GM12878 (cell line): ENCODE measurements around the gene CFAP299. TPM values are rescaled to one million over a fixed set of nuclear protein-coding genes. Genes with fewer than 3 reads are reported as not detected.

Experiments used
- ATAC-seq: fragments of 200-7000 bp; cut with Tn5 transposase; 3 replicates; pipeline ENCODE4 v1.9.1; 2020; ENCODE audit warnings: mild to moderate bottlenecking, moderate library complexity
- BruUV-seq: library from RNA; stranded (reverse); fragments of 400-500 nt; replicated peaks from 2 replicates; lab custom pipeline; 2021; lab: Mats Ljungman, UMichigan
- CTCF ChIA-PET: fragments of 300-600 bp; sonication (Branson Sonifier 250); formaldehyde crosslinking; extraction: SDS; loops from one replicate; lab custom pipeline; 2021; ENCODE audit warnings: inconsistent platforms; lab: Yijun Ruan, JAX
- POLR2A ChIA-PET: fragments of 350-600 bp; formaldehyde crosslinking; extraction: SDS; loops from one replicate; lab custom pipeline; 2021; ENCODE audit warnings: inconsistent platforms; lab: Charles Lee
- RAD21 ChIA-PET: fragments of 300-600 bp; sonication (Branson Sonifier 250); formaldehyde crosslinking; loops from one replicate; lab custom pipeline; 2023; ENCODE audit warnings: antibody characterized with exemption; ENCODE audit not compliant: unreplicated experiment; lab: Charles Lee
- SMC1A ChIA-PET: fragments of 300-600 bp; sonication (Branson Sonifier 250); formaldehyde crosslinking; loops from one replicate; lab custom pipeline; 2023; ENCODE audit not compliant: unreplicated experiment, uncharacterized antibody; lab: Charles Lee
- DNase-seq: peaks from one replicate; pipeline ENCODE4 v3.0.0-alpha.2; 2011; ENCODE audit warnings: low read depth, low spot score
- FAIRE-seq: peaks from 3 replicates; lab custom pipeline; 2011; peaks lifted over from hg19 to GRCh38; lab: Jason Lieb, UNC
- H2AFZ ChIP-seq: 2 replicates; pipeline ENCODE4 v1.6.0; 2011; ENCODE audit warnings: low read depth, low read length, control low read depth; ENCODE audit not compliant: control insufficient read depth
- H3K27ac ChIP-seq: 2 replicates; pipeline ENCODE4 v1.5.1; 2011; ENCODE audit warnings: control low read depth; ENCODE audit not compliant: control insufficient read depth, insufficient read depth
- H3K27me3 ChIP-seq, 2 experiments: replicated peaks in 1 of 2; 2 replicates each; pipeline versions ENCODE4 v1.6.0 to v1.6.1; 2011; ENCODE audit warnings: low read length in 1 of 2; ENCODE audit not compliant: control insufficient read depth in 2 of 2, insufficient read depth in 2 of 2
- H3K36me3 ChIP-seq, 2 experiments: 2 replicates each; pipeline ENCODE4 v1.5.1; 2011; ENCODE audit warnings: low read length in 1 of 2; ENCODE audit not compliant: control insufficient read depth in 2 of 2, insufficient read depth in 2 of 2
- H3K4me1 ChIP-seq: 2 replicates; pipeline ENCODE4 v1.6.1; 2011; ENCODE audit warnings: mild to moderate bottlenecking, low read length, moderate library complexity, mixed read lengths; ENCODE audit not compliant: control insufficient read depth, insufficient read depth
- H3K4me2 ChIP-seq: 2 replicates; pipeline ENCODE4 v1.6.0; 2011; ENCODE audit warnings: control low read depth; ENCODE audit not compliant: control insufficient read depth, insufficient read depth
- H3K4me3 ChIP-seq: fragments of 200-600 bp; sonication (generic); 2 replicates; pipeline ENCODE4 v1.5.1; 2016
- H3K79me2 ChIP-seq: 2 replicates; pipeline ENCODE4 v1.6.0; 2011; ENCODE audit warnings: low read length; ENCODE audit not compliant: control insufficient read depth, insufficient read depth
- H3K9ac ChIP-seq: 2 replicates; pipeline ENCODE4 v1.8.0; 2011; ENCODE audit warnings: low read length, control low read depth, mixed read lengths; ENCODE audit not compliant: control insufficient read depth, insufficient read depth
- H3K9me3 ChIP-seq: replicated peaks from 3 replicates; pipeline ENCODE4 v1.5.1; 2011; ENCODE audit warnings: mild to moderate bottlenecking, low read length; ENCODE audit not compliant: control insufficient read depth, insufficient read depth
- H4K20me1 ChIP-seq: 2 replicates; pipeline ENCODE4 v1.6.0; 2011; ENCODE audit not compliant: control insufficient read depth, insufficient read depth
- ESRRA ChIP-seq: IDR thresholded peaks from 2 replicates; pipeline ENCODE4 v1.6.1; 2012; ENCODE audit warnings: mild to moderate bottlenecking, low read length, improper control_type of control experiment
- NBN ChIP-seq: fragments of 450-650 bp; IDR thresholded peaks from 2 replicates; pipeline ENCODE4 v1.6.1; 2016
- WGBS: methylation state at CpG from one replicate; pipeline ENCODE4 v1.1.6; 2016; ENCODE audit warnings: low lambda C conversion rate; ENCODE audit not compliant: insufficient replicate concordance, insufficient coverage; ENCODE audit errors: missing lambda C conversion rate; 5-methylcytosine and 5-hydroxymethylcytosine counted together
- in situ Hi-C: fragments of 300-500 bp; cut with MboI; formaldehyde crosslinking; loops from 9 replicates; pipeline ENCODE4 v1.14.3; 2018; ENCODE audit warnings: mixed read lengths
- intact Hi-C: fragments of 100-400 bp; cut with micrococcal nuclease; formaldehyde crosslinking; loops from one replicate; pipeline ENCODE4 v1.14.2; 2022; ENCODE audit not compliant: unreplicated experiment
- polyA plus RNA-seq, 11 experiments: library from polyadenylated mRNA; depleted of rRNA in 4 of 11; unstranded in 6 of 11; stranded (reverse) in 5 of 11; fragments of >200 nt; fragmentation: Nextera tagmentation in 4 of 11; fragmentation: Illumina TruSeq in 1 of 11; extraction: Ambion mirVana in 4 of 11; extraction: Trizol in 1 of 11; gene quantifications; 1 replicate in 1 of 11; 2 replicates in 10 of 11; pipeline versions ENCODE4 v1.2.1 to v1.2.3, GENCODE V29; 2011 to 2016; ENCODE audit warnings: inconsistent platforms in 2 of 11, missing spikeins in 2 of 11, low read depth in 1 of 11
- total RNA-seq, 4 experiments: library from RNA; depleted of rRNA in 3 of 4; stranded (reverse); fragments of >200 nt in 3 of 4; fragmentation: Illumina TruSeq in 1 of 4; extraction: Trizol in 1 of 4; gene quantifications; 2 replicates each; pipeline versions ENCODE4 v1.2.1 to v1.2.3, GENCODE V29; 2013 to 2021
- TF ChIP-seq, protein P1 (sequence below): fragments of 450-650 bp; formaldehyde crosslinking; IDR thresholded peaks from 2 replicates; pipeline ENCODE4 v1.4.0; 2022; ENCODE audit warnings: mild to moderate bottlenecking, moderate library complexity

CFAP299 gene
- total and polyA plus RNA-seq, 10 of the 15 experiments (the other 5 are each of a cell fraction or from before 2014, with no cell fraction given): 0.06 to 0.34 TPM; not detected in 8

GRCh38 chr4:80459918-80460473 is 124.5 kb downstream of the CFAP299 start (continued):
- TF ChIP-seq, protein P1, sequence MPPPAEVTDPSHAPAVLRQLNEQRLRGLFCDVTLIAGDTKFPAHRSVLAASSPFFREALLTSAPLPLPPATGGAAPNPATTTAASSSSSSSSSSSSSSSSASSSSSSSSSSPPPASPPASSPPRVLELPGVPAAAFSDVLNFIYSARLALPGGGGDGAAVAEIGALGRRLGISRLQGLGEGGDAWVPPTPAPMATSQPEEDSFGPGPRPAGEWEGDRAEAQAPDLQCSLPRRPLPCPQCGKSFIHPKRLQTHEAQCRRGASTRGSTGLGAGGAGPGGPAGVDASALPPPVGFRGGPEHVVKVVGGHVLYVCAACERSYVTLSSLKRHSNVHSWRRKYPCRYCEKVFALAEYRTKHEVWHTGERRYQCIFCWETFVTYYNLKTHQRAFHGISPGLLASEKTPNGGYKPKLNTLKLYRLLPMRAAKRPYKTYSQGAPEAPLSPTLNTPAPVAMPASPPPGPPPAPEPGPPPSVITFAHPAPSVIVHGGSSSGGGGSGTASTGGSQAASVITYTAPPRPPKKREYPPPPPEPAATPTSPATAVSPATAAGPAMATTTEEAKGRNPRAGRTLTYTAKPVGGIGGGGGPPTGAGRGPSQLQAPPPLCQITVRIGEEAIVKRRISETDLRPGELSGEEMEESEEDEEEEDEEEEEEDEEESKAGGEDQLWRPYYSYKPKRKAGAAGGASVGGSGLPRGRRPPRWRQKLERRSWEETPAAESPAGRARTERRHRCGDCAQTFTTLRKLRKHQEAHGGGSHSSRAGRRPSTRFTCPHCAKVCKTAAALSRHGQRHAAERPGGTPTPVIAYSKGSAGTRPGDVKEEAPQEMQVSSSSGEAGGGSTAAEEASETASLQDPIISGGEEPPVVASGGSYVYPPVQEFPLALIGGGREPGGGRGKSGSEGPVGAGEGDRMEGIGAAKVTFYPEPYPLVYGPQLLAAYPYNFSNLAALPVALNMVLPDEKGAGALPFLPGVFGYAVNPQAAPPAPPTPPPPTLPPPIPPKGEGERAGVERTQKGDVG (CRISPR knock-in tag): no peak

DNA sequence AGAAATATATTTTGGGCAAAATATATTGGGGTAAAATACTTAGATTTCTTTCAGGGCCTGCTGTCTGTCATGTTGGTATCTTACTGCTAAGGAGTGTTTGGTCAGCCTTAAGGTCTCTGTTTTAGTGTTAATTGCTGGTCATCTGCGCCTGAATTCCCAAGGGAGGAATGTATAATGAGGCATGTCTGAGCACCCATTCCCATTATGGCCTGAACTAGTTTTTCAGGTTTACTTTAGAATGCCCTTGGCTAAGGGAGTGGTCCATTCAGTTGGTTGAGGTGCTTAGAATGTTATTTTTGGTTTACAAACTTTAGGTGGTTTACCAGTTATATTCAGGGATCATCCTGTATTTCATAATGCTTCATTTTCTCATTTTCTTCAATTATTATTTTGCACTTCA is 125.9 kb downstream of the CFAP299 start:
- H3K4me1 ChIP-seq: no peaks in the 10 kb centered on the region
- intact Hi-C loops: no loop called here
- FAIRE-seq (no peak), ATAC-seq (no peak), DNase-seq (no peak)
- no peak overlapping the region for H2AFZ ChIP-seq
- ChIA-PET POLR2A (no interaction called here), CTCF (interaction anchor here (0.5 kb wide), 1 partner anchor 147 kb away, joined by 3 read pairs; no protein-coding TSS in a partner anchor), SMC1A (no interaction called here), RAD21 (no interaction called here)
- H3K27me3 ChIP-seq: no peaks in the 10 kb centered on the region
- H4K20me1 ChIP-seq: no peaks in the 10 kb centered on the region
- H3K27ac ChIP-seq: no peak overlapping the region
- no peak overlapping the region for H3K4me3 ChIP-seq
- no peak for TF ChIP-seq ESRRA
- TF ChIP-seq NBN: no peak
- no peaks in the 10 kb centered on the region for H3K9me3 ChIP-seq
- H3K4me2 ChIP-seq: no peak overlapping the region
- no TSS peak for BruUV-seq
- H3K36me3 ChIP-seq: no peaks in the 10 kb centered on the region
- no peak overlapping the region for H3K9ac ChIP-seq
- 28% methylated on average over 1 of the region's 1 CpG for WGBS
- in situ Hi-C loops: no loop called here
- H3K79me2 ChIP-seq: no peaks in the 10 kb centered on the region
